ENCODE data around the gene COL4A5. TPM values are rescaled to one million over a fixed set of nuclear protein-coding genes. Genes with fewer than 3 reads are reported as not detected.

The COL4A5 gene
- total and polyA plus RNA-seq, 5 experiments from 2014 or later = not detected

Other genes starting within 250 kb of the COL4A5 start
- not detected for gene COL4A6, start 1.4 kb upstream of the COL4A5 start, total RNA-seq
- gene COL4A6, start 1.4 kb upstream of the COL4A5 start, polyA plus RNA-seq = not detected